Vagina (tissue), 2 donors: ENCODE measurements around the gene RHEBL1.

Source experiments
- CTCF ChIP-seq, 3 experiments: fragments of 450-650 bp in 2 of 3; fragments of 200-600 bp in 1 of 3; sonication (generic) in 1 of 3; IDR thresholded peaks; one replicate each; pipeline ENCODE4 v1.5.1; 2017 to 2019; ENCODE audit warnings: antibody characterized with exemption in 3 of 3, mild to moderate bottlenecking in 2 of 3, moderate library complexity in 2 of 3
- POLR2AphosphoS5 ChIP-seq, 2 donors: sonication (generic); formaldehyde crosslinking; IDR thresholded peaks; one replicate each; pipeline ENCODE4 v1.9.0; 2017; ENCODE audit warnings: antibody characterized with exemption in 2 of 2, mild to moderate bottlenecking in 2 of 2, low read depth in 1 of 2; ENCODE audit not compliant: insufficient read depth in 1 of 2

GRCh38 chr12:49061157-49061650 is 8.6 kb downstream of the RHEBL1 start:
- no peak for TF ChIP-seq CTCF (IDR thresholded peaks at IDR 0.05)
- TF ChIP-seq POLR2AphosphoS5 (IDR thresholded peaks at IDR 0.05; ENCODE audit: insufficient read depth in 1 of 2, low read depth in 1 of 2): no peak
